Endothelial cell of umbilical vein (primary cell): Measurements from ENCODE around the gene TMEM273. TPM values are rescaled to one million over a fixed set of nuclear protein-coding genes. Genes with fewer than 3 reads are reported as not detected.

Experiments used
- BruUV-seq: library from RNA; stranded (reverse); fragments of 400-500 nt; replicated peaks from 2 replicates; lab custom pipeline; 2021; lab: Mats Ljungman, UMichigan
- CTCF ChIA-PET: fragments of 300-600, 350-600 bp; sonication (Branson Sonifier 250); formaldehyde crosslinking; loops from one replicate; lab custom pipeline; 2021; ENCODE audit warnings: antibody characterized with exemption, inconsistent platforms; lab: Charles Lee
- POLR2A ChIA-PET: fragments of 300-600, 350-600 bp; sonication (Branson Sonifier 250); formaldehyde crosslinking; loops from one replicate; lab custom pipeline; 2021; ENCODE audit warnings: antibody characterized with exemption, inconsistent platforms; lab: Charles Lee
- DNase-seq: peaks from one replicate; pipeline ENCODE4 v3.0.0-alpha.2; 2011; ENCODE audit warnings: low read depth, low spot score
- FAIRE-seq: peaks from 2 replicates; lab custom pipeline; 2011; peaks lifted over from hg19 to GRCh38; lab: Jason Lieb, UNC
- H2AFZ ChIP-seq: 2 replicates; pipeline ENCODE4 v1.6.0; 2012; ENCODE audit warnings: low read depth, low read length, control low read depth, inconsistent platforms
- H3K27ac ChIP-seq: 2 replicates; pipeline ENCODE4 v1.5.1; 2011; ENCODE audit warnings: low read depth, mild to moderate bottlenecking, control low read depth, low read length, moderate library complexity; ENCODE audit not compliant: insufficient read depth
- H3K27me3 ChIP-seq, 2 experiments: 2 replicates each; pipeline versions ENCODE4 v1.6.0 to v1.6.1; 2011; ENCODE audit warnings: low read length in 2 of 2, mixed read lengths in 1 of 2; ENCODE audit not compliant: control insufficient read depth in 2 of 2, insufficient read depth in 2 of 2
- H3K36me3 ChIP-seq, 2 experiments: 2 replicates in 1 of 2; 3 replicates in 1 of 2; pipeline ENCODE4 v1.5.1; 2011; ENCODE audit warnings: low read length in 2 of 2, mild to moderate bottlenecking in 1 of 2, moderate library complexity in 1 of 2; ENCODE audit not compliant: control insufficient read depth in 2 of 2, insufficient read depth in 2 of 2; ENCODE audit errors: extremely low read depth in 1 of 2
- H3K4me1 ChIP-seq: 3 replicates; pipeline ENCODE4 v1.5.1; 2011; ENCODE audit warnings: mild to moderate bottlenecking, low read length; ENCODE audit not compliant: control insufficient read depth, insufficient read depth; ENCODE audit errors: extremely low read depth
- H3K4me2 ChIP-seq: 2 replicates; pipeline ENCODE4 v1.6.1; 2011; ENCODE audit warnings: low read length, control low read depth, mixed read lengths; ENCODE audit not compliant: insufficient read depth
- H3K4me3 ChIP-seq, 3 experiments: fragments of 200-600 bp in 1 of 3; sonication (generic), shearing (Covaris generic) in 1 of 3; replicated peaks in 1 of 3; 2 replicates each; pipeline ENCODE4 v1.5.1; 2011 to 2016; ENCODE audit warnings: control low read depth in 3 of 3, low read length in 3 of 3, mild to moderate bottlenecking in 2 of 3, inconsistent platforms in 1 of 3, low read depth in 1 of 3, moderate library complexity in 1 of 3; ENCODE audit not compliant: insufficient read depth in 1 of 3
- H3K79me2 ChIP-seq: 2 replicates; pipeline ENCODE4 v1.6.0; 2012; ENCODE audit warnings: low read length, inconsistent platforms; ENCODE audit not compliant: control insufficient read depth, insufficient read depth
- H3K9ac ChIP-seq: replicated peaks from 2 replicates; pipeline ENCODE3; 2011; ENCODE audit warnings: low read length, control low read depth; ENCODE audit not compliant: insufficient read depth; ENCODE audit errors: extremely low read depth
- H3K9me1 ChIP-seq: replicated peaks from 3 replicates; pipeline ENCODE4 v1.6.0; 2011; ENCODE audit warnings: mild to moderate bottlenecking, low read length; ENCODE audit not compliant: control insufficient read depth, insufficient read depth; ENCODE audit errors: extremely low read depth
- H3K9me3 ChIP-seq: replicated peaks from 2 replicates; pipeline ENCODE4 v1.5.1; 2012; ENCODE audit warnings: low read length, inconsistent platforms; ENCODE audit not compliant: control insufficient read depth, insufficient read depth
- H4K20me1 ChIP-seq: replicated peaks from 2 replicates; pipeline ENCODE3; 2011; ENCODE audit warnings: mild to moderate bottlenecking, low read length; ENCODE audit not compliant: control insufficient read depth, insufficient read depth; ENCODE audit errors: extremely low read depth
- EZH2 ChIP-seq: IDR thresholded peaks from 2 replicates; pipeline ENCODE4 v1.6.1; 2012; ENCODE audit warnings: borderline replicate concordance, low read depth, mild to moderate bottlenecking, moderate library complexity, low read length, inconsistent platforms; ENCODE audit not compliant: severe bottlenecking
- GATA2 ChIP-seq: IDR thresholded peaks from 2 replicates; pipeline ENCODE4 v1.7.0; 2011; ENCODE audit warnings: low read depth, mild to moderate bottlenecking, moderate library complexity, mixed read lengths, low read length; ENCODE audit not compliant: insufficient read length, insufficient read depth
- MYC ChIP-seq: IDR thresholded peaks from one replicate; pipeline ENCODE4 v1.6.1; 2011; ENCODE audit warnings: mild to moderate bottlenecking, low read depth, low read length
- dilution Hi-C: fragments of 300-500 bp; cut with MboI; formaldehyde crosslinking; loops from one replicate; pipeline ENCODE4 v1.15.0; 2019; ENCODE audit warnings: low sequenced_read_pairs; ENCODE audit not compliant: extremely low pct_ligation_motif_present
- intact Hi-C: fragments of 100-400 bp; cut with micrococcal nuclease; formaldehyde crosslinking; loops from one replicate; pipeline ENCODE4 v1.10.0; 2022
- polyA plus RNA-seq, 4 experiments: library from polyadenylated mRNA; depleted of rRNA in 3 of 4; stranded (reverse) in 3 of 4; unstranded in 1 of 4; fragments of >200 nt; gene quantifications; 2 replicates each; pipeline versions ENCODE4 v1.2.1 to v1.2.3, GENCODE V29; 2011 to 2012; ENCODE audit warnings: missing spikeins in 1 of 4
- total RNA-seq: library from RNA; stranded (reverse); gene quantifications from 2 replicates; pipeline ENCODE4 v1.2.3, GENCODE V29; 2021
- TF ChIP-seq, protein P1 (sequence below): IDR thresholded peaks from 2 replicates; pipeline ENCODE4 v1.6.1; 2011; ENCODE audit not compliant: insufficient read depth, insufficient read length
- TF ChIP-seq, protein P2 (sequence below), 2 donors: IDR thresholded peaks; 1 replicate in 1 of 2; 2 replicates in 1 of 2; pipeline ENCODE4 v1.5.1; 2011; ENCODE audit warnings: low read length in 2 of 2, mild to moderate bottlenecking in 2 of 2, moderate library complexity in 2 of 2, control low read depth in 1 of 2, inconsistent platforms in 1 of 2, low read depth in 1 of 2; ENCODE audit not compliant: insufficient read depth in 1 of 2; ENCODE audit errors: extremely low read depth in 1 of 2

Gene TMEM273
- total and polyA plus RNA-seq, 2 donors (not counting 3 experiments of a cell fraction or from before 2014, with no cell fraction given), result 1.9 to 3.7 TPM

- dilution Hi-C loops, result no loop called here
- no peak for FAIRE-seq
- H3K79me2 ChIP-seq, result no peaks in the 10 kb centered on the region
Observed at GRCh38 chr10:49202266-49202665, 14.1 kb upstream of the TMEM273 start.

More at GRCh38 chr10:49202266-49202665, 14.1 kb upstream of the TMEM273 start:
- TF ChIP-seq EZH2, result no peak
- TF ChIP-seq GATA2, result no peak
- TF ChIP-seq MYC, result no peak
- TF ChIP-seq, protein P1, sequence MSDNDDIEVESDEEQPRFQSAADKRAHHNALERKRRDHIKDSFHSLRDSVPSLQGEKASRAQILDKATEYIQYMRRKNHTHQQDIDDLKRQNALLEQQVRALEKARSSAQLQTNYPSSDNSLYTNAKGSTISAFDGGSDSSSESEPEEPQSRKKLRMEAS, result no peak
- TF ChIP-seq, protein P2, sequence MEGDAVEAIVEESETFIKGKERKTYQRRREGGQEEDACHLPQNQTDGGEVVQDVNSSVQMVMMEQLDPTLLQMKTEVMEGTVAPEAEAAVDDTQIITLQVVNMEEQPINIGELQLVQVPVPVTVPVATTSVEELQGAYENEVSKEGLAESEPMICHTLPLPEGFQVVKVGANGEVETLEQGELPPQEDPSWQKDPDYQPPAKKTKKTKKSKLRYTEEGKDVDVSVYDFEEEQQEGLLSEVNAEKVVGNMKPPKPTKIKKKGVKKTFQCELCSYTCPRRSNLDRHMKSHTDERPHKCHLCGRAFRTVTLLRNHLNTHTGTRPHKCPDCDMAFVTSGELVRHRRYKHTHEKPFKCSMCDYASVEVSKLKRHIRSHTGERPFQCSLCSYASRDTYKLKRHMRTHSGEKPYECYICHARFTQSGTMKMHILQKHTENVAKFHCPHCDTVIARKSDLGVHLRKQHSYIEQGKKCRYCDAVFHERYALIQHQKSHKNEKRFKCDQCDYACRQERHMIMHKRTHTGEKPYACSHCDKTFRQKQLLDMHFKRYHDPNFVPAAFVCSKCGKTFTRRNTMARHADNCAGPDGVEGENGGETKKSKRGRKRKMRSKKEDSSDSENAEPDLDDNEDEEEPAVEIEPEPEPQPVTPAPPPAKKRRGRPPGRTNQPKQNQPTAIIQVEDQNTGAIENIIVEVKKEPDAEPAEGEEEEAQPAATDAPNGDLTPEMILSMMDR (IDR thresholded peaks at IDR 0.05; ENCODE audit: extremely low read depth in 1 of 2, insufficient read depth in 1 of 2, low read depth in 1 of 2, low read length in 2 of 2), result no peak
- ChIA-PET POLR2A (no interaction called here), CTCF (interaction anchor here (0.9 kb wide), 1 partner anchor 544 kb away, joined by 3 read pairs; no protein-coding TSS in a partner anchor)
- H2AFZ ChIP-seq, result no peak overlapping the region
- no peaks in the 10 kb centered on the region for H3K36me3 ChIP-seq
- intact Hi-C loops, result no loop called here
- BruUV-seq, result no TSS peak
- no peaks in the 10 kb centered on the region for H4K20me1 ChIP-seq
- DNase-seq, result no peak
- no peak overlapping the region for H3K4me3 ChIP-seq
- no peaks in the 10 kb centered on the region for H3K9me3 ChIP-seq
- peaks cover 8 to 12% of the 10 kb centered on the region in 2 experiments for H3K27me3 ChIP-seq
- H3K4me1 ChIP-seq, result peaks cover 8% of the 10 kb centered on the region
- H3K9ac ChIP-seq, result no peak overlapping the region
- H3K27ac ChIP-seq, result no peak overlapping the region
- no peaks in the 10 kb centered on the region for H3K9me1 ChIP-seq
- no peak overlapping the region for H3K4me2 ChIP-seq
